Stomach (tissue), 9 donors: ENCODE measurements around the gene CHMP2A. TPM values are rescaled to one million over a fixed set of nuclear protein-coding genes. Genes with fewer than 3 reads are reported as not detected.
"Not testable (repeated sequence)": the region's sequence is repeated elsewhere in the genome, so short reads cannot be mapped to it uniquely, and the experiment has no call there.

ENCODE experiments used
- DNase-seq, 2 donors: peaks; one replicate each; pipeline versions ENCODE4 v3.0.0 to v3.0.0-alpha.2; 2013 to 2019
- H3K27ac ChIP-seq, 5 donors: fragments of 200-600 bp in 4 of 5; sonication (generic) in 4 of 5; one replicate each; pipeline ENCODE4 v1.5.1; 2013 to 2019; ENCODE audit warnings: mild to moderate bottlenecking in 1 of 5, moderate library complexity in 1 of 5
- H3K27me3 ChIP-seq, 3 donors: fragments of 200-600 bp; sonication (generic); one replicate each; pipeline ENCODE4 v1.5.1; 2017 to 2019; ENCODE audit warnings: mixed run types in 1 of 3
- H3K36me3 ChIP-seq, 4 donors: fragments of 200-600 bp; sonication (generic); 1 replicate in 3 of 4; 2 replicates in 1 of 4; pipeline ENCODE4 v1.5.1; 2016 to 2019
- H3K4me1 ChIP-seq, 4 donors: fragments of 200-600 bp; sonication (generic); one replicate each; pipeline ENCODE4 v1.5.1; 2016 to 2019
- H3K4me3 ChIP-seq, 4 donors: fragments of 200-600 bp; sonication (generic) in 3 of 4; one replicate each; pipeline ENCODE4 v1.5.1; 2016 to 2019; ENCODE audit warnings: mild to moderate bottlenecking in 1 of 4
- H3K9me3 ChIP-seq, 4 donors: fragments of 200-600 bp; sonication (generic); one replicate each; pipeline ENCODE4 v1.5.1; 2016 to 2019
- CTCF ChIP-seq, 7 experiments: fragments of 450-650 bp in 4 of 7; fragments of 200-600 bp in 3 of 7; sonication (generic) in 3 of 7; IDR thresholded peaks; one replicate each; pipeline ENCODE4 v1.5.1; 2016 to 2019; ENCODE audit warnings: antibody characterized with exemption in 7 of 7, control low read depth in 2 of 7, mild to moderate bottlenecking in 1 of 7
- EP300 ChIP-seq: sonication (generic); formaldehyde crosslinking; IDR thresholded peaks from one replicate; pipeline ENCODE4 v1.6.1; 2017; ENCODE audit warnings: antibody characterized with exemption
- POLR2A ChIP-seq, 4 donors: fragments of 450-650 bp; IDR thresholded peaks; one replicate each; pipeline ENCODE4 v1.6.1; 2016; ENCODE audit warnings: antibody characterized with exemption in 4 of 4, control low read depth in 2 of 4, mild to moderate bottlenecking in 1 of 4, moderate library complexity in 1 of 4
- POLR2AphosphoS5 ChIP-seq, 3 donors: sonication (generic); formaldehyde crosslinking; IDR thresholded peaks; one replicate each; pipeline ENCODE4 v1.6.1; 2016; ENCODE audit warnings: antibody characterized with exemption in 3 of 3
- WGBS, 5 donors: extraction: QIAGEN DNeasy Blood & Tissue Kit in 3 of 5; methylation state at CpG; one replicate each; pipeline versions ENCODE4 v1.1.5 to v1.1.7; 2013 to 2018; 5-methylcytosine and 5-hydroxymethylcytosine counted together
- intact Hi-C: fragments of 100-400 bp; cut with DNase I; formaldehyde crosslinking; loops from one replicate; pipeline ENCODE4 v1.15.1; 2023; ENCODE audit warnings: low total_unique reads
- polyA plus RNA-seq, 3 donors: library from polyadenylated mRNA; stranded (reverse); fragments of 200-250 nt; gene quantifications; one replicate each; pipeline ENCODE4 v1.2.3, GENCODE V29; 2013
- total RNA-seq, 5 donors: library from RNA; depleted of rRNA; stranded (reverse); fragments of >200 nt; gene quantifications; one replicate each; pipeline versions ENCODE4 v1.1.0 to v1.2.3, GENCODE V29; 2014 to 2016
- donor health status: healthy with polysubstance abuse.
- donor health status: Bipolar disorder and iron deficiency.
- donor health status: healthy.

The CHMP2A gene
- total and polyA plus RNA-seq, 8 donors: 55.8 to 338 (median 168) TPM

GRCh38 chr19:58579473-58580142 lies 24.7 kb upstream of the CHMP2A start:
- WGBS, 5 donors: 88 to 93% (median 89%) methylated on average over 8 of the region's 8 CpGs
- intact Hi-C loops: no loop called here
- no peak for DNase-seq

GRCh38 chr19:58578012-58578925 lies 23.4 kb upstream of the CHMP2A start:
- Histone ChIP-seq H3K27me3 (no peaks in the 10 kb centered on the region), H3K36me3 (peaks cover 17 to 29% (median 21%) of the 10 kb centered on the region in 4 donors), H3K9me3 (no peaks in the 10 kb centered on the region), H3K27ac (no peak overlapping the region), H3K4me3 (no peak overlapping the region), H3K4me1 (peaks cover 19 to 66% (median 43%) of the 10 kb centered on the region in 4 donors)
- intact Hi-C loops: no loop called here
- DNase-seq: peak in 1 of 2 donors; percentile 8
- no peak for TF ChIP-seq POLR2AphosphoS5 (IDR thresholded peaks at IDR 0.05)
- TF ChIP-seq POLR2A (IDR thresholded peaks at IDR 0.05): no peak
- no peak for TF ChIP-seq CTCF (IDR thresholded peaks at IDR 0.05)
- no peak for TF ChIP-seq EP300
- 84 to 92% (median 89%) methylated on average over 11 of the region's 11 CpGs for WGBS, 5 donors

More at GRCh38 chr19:58579473-58580142, 24.7 kb upstream of the CHMP2A start:
- no peaks in the 10 kb centered on the region for H3K9me3 ChIP-seq
- H3K27ac ChIP-seq: peak overlapping the region in 1 of 5 donors; percentile 82
- peaks cover 9 to 55% (median 32%) of the 10 kb centered on the region in 4 donors for H3K4me1 ChIP-seq
- H3K4me3 ChIP-seq: no peak overlapping the region
- TF ChIP-seq POLR2AphosphoS5 (IDR thresholded peaks at IDR 0.05) (no peak), POLR2A (IDR thresholded peaks at IDR 0.05) (no peak), CTCF (IDR thresholded peaks at IDR 0.05) (no peak), EP300 (no peak)
- H3K36me3 ChIP-seq: peaks cover 17 to 37% (median 31%) of the 10 kb centered on the region in 4 donors
- H3K27me3 ChIP-seq: no peaks in the 10 kb centered on the region

- peaks cover 11 to 22% (median 14%) of the 10 kb centered on the region in 4 donors for H3K36me3 ChIP-seq
- 90 to 100% (median 97%) methylated on average over 2 of the region's 2 CpGs for WGBS, 5 donors
- H3K9me3 ChIP-seq, H3K27ac ChIP-seq, DNase-seq, H3K27me3 ChIP-seq, H3K4me3 ChIP-seq, intact Hi-C loops: not testable (repeated sequence)
- H3K4me1 ChIP-seq: peaks cover 19 to 66% (median 43%) of the 10 kb centered on the region in 4 donors
Measured at GRCh38 chr19:58577581-58577980, 22.7 kb upstream of the CHMP2A start.

- peaks cover 5 to 23% (median 9%) of the 10 kb centered on the region in 4 donors for H3K36me3 ChIP-seq
- 0 to 1% (median 0%) methylated on average over 21 to 66 of the region's 66 CpGs for WGBS, 5 donors
- H3K27me3 ChIP-seq: no peaks in the 10 kb centered on the region
- H3K27ac ChIP-seq: peak overlapping the region; percentile 86 to 99 (median 98)
- H3K4me3 ChIP-seq: peak overlapping the region; percentile 59 to 88 (median 65)
- peaks cover 18 to 66% (median 45%) of the 10 kb centered on the region in 4 donors for H3K4me1 ChIP-seq
- TF ChIP-seq EP300 (no peak), CTCF (IDR thresholded peaks at IDR 0.05) (peak in 2 of 7 experiments; percentile 15 to 26), POLR2A (IDR thresholded peaks at IDR 0.05) (no peak), POLR2AphosphoS5 (IDR thresholded peaks at IDR 0.05) (peak; percentile 39 to 72 (median 45))
- peak; percentile 87 to 98 for DNase-seq
- no peaks in the 10 kb centered on the region for H3K9me3 ChIP-seq
- intact Hi-C loops: no loop called here
Measured at GRCh38 chr19:58575183-58576041, 20.5 kb upstream of the CHMP2A start.
